Right cardiac atrium (tissue), 5 donors: Measurements from ENCODE around the gene SSX2IP. TPM values are rescaled to one million over a fixed set of nuclear protein-coding genes. Genes with fewer than 3 reads are reported as not detected.
"Not testable (repeated sequence)": the region's sequence is repeated elsewhere in the genome, so short reads cannot be mapped to it uniquely, and the experiment has no call there.

ENCODE experiments used
- ATAC-seq, 2 donors: fragments of 200-7000 bp; cut with Tn5 transposase; one replicate each; pipeline versions ENCODE4 v1.8.0 to v1.9.1; 2020; ENCODE audit warnings: moderate library complexity in 2 of 2, mild to moderate bottlenecking in 1 of 2
- DNase-seq, 3 donors: peaks; one replicate each; pipeline ENCODE4 v3.0.0-alpha.2; 2020
- H3K27ac ChIP-seq: one replicate; pipeline ENCODE4 v1.5.1; 2013; ENCODE audit warnings: mild to moderate bottlenecking, low read length, control low read depth, moderate library complexity
- H3K27me3 ChIP-seq: one replicate; pipeline ENCODE4 v1.6.1; 2013; ENCODE audit not compliant: control insufficient read depth, insufficient read depth
- H3K4me1 ChIP-seq: one replicate; pipeline ENCODE4 v1.6.1; 2013; ENCODE audit warnings: low read length; ENCODE audit not compliant: control insufficient read depth, insufficient read depth
- H3K4me3 ChIP-seq: one replicate; pipeline ENCODE4 v1.5.1; 2013; ENCODE audit warnings: low read length, control low read depth
- H3K9me3 ChIP-seq: one replicate; pipeline ENCODE4 v1.6.1; 2013; ENCODE audit warnings: low read length; ENCODE audit not compliant: control insufficient read depth
- WGBS: extraction: QIAGEN DNeasy Blood & Tissue Kit; methylation state at CpG from one replicate; pipeline ENCODE4 v1.1.7; 2013; 5-methylcytosine and 5-hydroxymethylcytosine counted together
- intact Hi-C, 4 donors: fragments of 100-400 bp; cut with DNase I; formaldehyde crosslinking; loops; one replicate each; pipeline versions ENCODE4 v1.11.0 to v1.14.0; 2022 to 2023
- polyA plus RNA-seq: library from polyadenylated mRNA; stranded (reverse); fragments of 200-250 nt; gene quantifications from one replicate; pipeline ENCODE4 v1.2.3, GENCODE V29; 2013
- total RNA-seq, 4 donors: library from RNA; stranded (reverse); fragmentation: NEBNext Ultra II Directional; extraction: Animal tissue kit (Norgen Biotek cat#: 25700); gene quantifications; one replicate each; pipeline ENCODE4 v1.2.1, GENCODE V29; 2021
- donor health status: healthy with polysubstance abuse.
- donor health status: DM: no; HTN: yes; CAD: no.
- donor health status: DM: no; HTN: no; CAD: no.
- donor health status: DM: no; HTN: yes; CAD: no; lungs with severe emphysema.
- donor health status: DM: yes; HTN: yes; CAD: no.

SSX2IP gene
- total and polyA plus RNA-seq, 5 donors, result 7.7 to 28.6 (median 20.8) TPM

GRCh38 chr1:84598846-84599741, 91.2 kb downstream of the SSX2IP start:
- H3K27me3 ChIP-seq, result no peaks in the 10 kb centered on the region
- intact Hi-C loops, result no loop called here
- peaks cover 2% of the 10 kb centered on the region for H3K4me1 ChIP-seq
- no peak overlapping the region for H3K4me3 ChIP-seq
- peak in 1 of 2 donors; percentile 30 for ATAC-seq
- WGBS, result 51% methylated on average over 5 of the region's 5 CpGs
- DNase-seq, result no peak
- no peak overlapping the region for H3K27ac ChIP-seq
- no peaks in the 10 kb centered on the region for H3K9me3 ChIP-seq

GRCh38 chr1:84598418-84598817, 91.8 kb downstream of the SSX2IP start:
- Histone ChIP-seq H3K9me3 (no peaks in the 10 kb centered on the region), H3K4me3 (no peak overlapping the region), H3K4me1 (peaks cover 2% of the 10 kb centered on the region), H3K27me3 (no peaks in the 10 kb centered on the region), H3K27ac (no peak overlapping the region)
- DNase-seq (no peak), ATAC-seq (no peak)
- intact Hi-C loops, result no loop called here
- 72% methylated on average over 3 of the region's 3 CpGs for WGBS

- H3K27ac ChIP-seq, result no peak overlapping the region
- no peak for ATAC-seq
- intact Hi-C loops, result no loop called here
- H3K9me3 ChIP-seq, result no peaks in the 10 kb centered on the region
- H3K4me3 ChIP-seq, result no peak overlapping the region
- H3K4me1 ChIP-seq, result peaks cover 2% of the 10 kb centered on the region
- WGBS, result 97% methylated on average over 1 of the region's 1 CpG
- no peaks in the 10 kb centered on the region for H3K27me3 ChIP-seq
- DNase-seq, result no peak
Observed at GRCh38 chr1:84597011-84597410, 93.2 kb downstream of the SSX2IP start.

DNA sequence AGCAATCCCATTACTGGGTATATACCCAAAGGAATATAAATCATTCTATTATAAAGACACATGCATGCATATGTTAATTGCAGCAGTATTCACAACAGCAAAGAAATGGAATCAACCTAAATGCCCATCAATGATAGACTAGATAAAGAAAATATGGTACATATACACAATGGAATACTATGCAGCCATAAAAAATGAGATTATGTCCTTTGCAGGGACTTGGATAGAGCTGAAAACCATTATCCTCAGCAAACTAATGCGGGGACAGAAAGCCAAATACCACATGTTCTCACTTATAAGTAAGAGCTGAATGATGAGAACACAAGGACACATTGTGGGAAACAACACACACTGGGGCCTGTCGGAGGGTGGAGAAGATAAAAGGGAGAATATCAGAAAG, 95.3 kb downstream of the SSX2IP start:
- DNase-seq, intact Hi-C loops, H3K4me3 ChIP-seq, H3K27me3 ChIP-seq, H3K27ac ChIP-seq, H3K4me1 ChIP-seq, H3K9me3 ChIP-seq, ATAC-seq: not testable (repeated sequence)
- 87% methylated on average over 2 of the region's 2 CpGs for whole genome bisulfite sequencing

Other genes with a start within 250 kb of the SSX2IP start
- 10 to 100 TPM; 30.0 to 34.9 (median 31.3) TPM for gene RPF1, start 211.2 kb downstream of the SSX2IP start, total RNA-seq
- gene RPF1, start 211.2 kb downstream of the SSX2IP start, polyA plus RNA-seq, result 37.3 TPM
- gene SPATA1, start 184.1 kb downstream of the SSX2IP start, total RNA-seq, result 1 to 10 TPM in 3 of 4 donors, under 1 TPM in 1; 0.69 to 2.5 (median 1.5) TPM
- gene SPATA1, start 184.1 kb downstream of the SSX2IP start, polyA plus RNA-seq, result 0.57 TPM
- 100 to 1,000 TPM; 149 to 162 (median 155) TPM for gene GNG5, start 183.9 kb downstream of the SSX2IP start, total RNA-seq
- gene GNG5, start 183.9 kb downstream of the SSX2IP start, polyA plus RNA-seq, result 341 TPM
- 10 to 100 TPM in 3 of 4 donors, 1 to 10 TPM in 1; 8.4 to 13.3 (median 10.9) TPM for gene CTBS, start 116.0 kb downstream of the SSX2IP start, total RNA-seq
- gene CTBS, start 116.0 kb downstream of the SSX2IP start, polyA plus RNA-seq, result 5.0 TPM
- gene LPAR3, start 202.7 kb upstream of the SSX2IP start, total RNA-seq, result 10 to 100 TPM; 40.0 to 51.8 (median 47.6) TPM
- 23.9 TPM for gene LPAR3, start 202.7 kb upstream of the SSX2IP start, polyA plus RNA-seq